GF-D8 (cell line): ENCODE data around the gene EPS15.
"Not testable (repeated sequence)": the region's sequence is repeated elsewhere in the genome, so short reads cannot be mapped to it uniquely, and the experiment has no call there.

Experiments
- DNase-seq: peaks from one replicate; lab custom pipeline; 2025; lab: John Stamatoyannopoulos, UW

The EPS15 gene

GRCh38 chr1:51331206-51332100 lies 187.6 kb downstream of the EPS15 start:
- DNase-seq: no peak

GRCh38 chr1:51330331-51331201 lies 188.5 kb downstream of the EPS15 start, which contains the start of gene TTC39A:
TTC39A (minus strand) TSS chr1:51330562; CDS start chr1:51330477, 85 bp downstream.
- no peak for DNase-seq

GRCh38 chr1:51329443-51330325 lies 189.4 kb downstream of the EPS15 start:
- no peak for DNase-seq

GRCh38 chr1:51328926-51329325 lies 190.1 kb downstream of the EPS15 start:
- DNase-seq: no peak

GRCh38 chr1:51328279-51328678 lies 190.8 kb downstream of the EPS15 start:
- DNase-seq: no peak

GRCh38 chr1:51327386-51327785 lies 191.7 kb downstream of the EPS15 start:
- DNase-seq: no peak

GRCh38 chr1:51326839-51327238 lies 192.2 kb downstream of the EPS15 start:
- DNase-seq: no peak

- no peak for DNase-seq
These were observed 192.9 kb downstream of the EPS15 start for GRCh38 chr1:51325878-51326755.

GRCh38 chr1:51325391-51325790 lies 193.7 kb downstream of the EPS15 start:
- DNase-seq: no peak

- not testable (repeated sequence) for DNase-seq
These were observed 194.1 kb downstream of the EPS15 start for GRCh38 chr1:51325011-51325385.

- no peak for DNase-seq
These were observed 194.6 kb downstream of the EPS15 start for GRCh38 chr1:51324251-51325010.

GRCh38 chr1:51323778-51324177 lies 195.3 kb downstream of the EPS15 start:
- DNase-seq: no peak

- no peak for DNase-seq
These were observed 196.5 kb downstream of the EPS15 start for GRCh38 chr1:51322417-51323101.

- DNase-seq: no peak
These were observed 197.2 kb downstream of the EPS15 start for GRCh38 chr1:51321924-51322280.

GRCh38 chr1:51320967-51321923 lies 197.8 kb downstream of the EPS15 start:
- DNase-seq: no peak

- no peak for DNase-seq
These were observed 201.3 kb downstream of the EPS15 start for GRCh38 chr1:51317798-51318197.

- no peak for DNase-seq
These were observed 202.3 kb downstream of the EPS15 start for GRCh38 chr1:51316846-51317120.

- DNase-seq: no peak
These were observed 202.8 kb downstream of the EPS15 start for GRCh38 chr1:51316113-51316845.
